22Rv1 (cell line): ENCODE results near the gene PDGFRA.

Experiments used
- CTCF ChIP-seq: fragments of 450-650 bp; IDR thresholded peaks from 2 replicates; pipeline ENCODE4 v1.5.1; 2017; ENCODE audit warnings: mild to moderate bottlenecking
- ZFX ChIP-seq: fragments of 450-650 bp; IDR thresholded peaks from 2 replicates; pipeline ENCODE4 v1.6.1; 2017; ENCODE audit warnings: antibody characterized with exemption, borderline replicate concordance

DNA sequence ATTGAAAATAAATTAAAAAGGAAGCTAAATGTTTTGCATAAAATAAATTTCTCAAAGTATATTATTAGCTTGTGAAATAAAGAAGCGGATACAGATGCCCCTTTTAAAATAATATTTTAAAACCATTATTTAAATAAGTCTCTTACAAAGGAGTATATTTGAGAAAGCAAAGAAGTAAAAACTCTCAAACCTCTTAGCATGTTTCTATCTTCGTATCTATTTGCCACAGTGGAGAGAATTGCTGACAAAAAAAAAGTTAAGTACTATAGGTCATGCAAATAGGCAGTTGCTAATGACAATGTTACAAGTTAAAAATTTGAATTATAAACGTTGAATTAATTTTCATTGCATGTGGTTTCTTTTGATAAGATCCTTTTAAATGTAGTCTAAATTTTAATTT lies 44.5 kb upstream of the PDGFRA start:
- no peak for TF ChIP-seq CTCF
- TF ChIP-seq ZFX, result no peak
